ENCODE data around the gene ITGA8. TPM values are rescaled to one million over a fixed set of nuclear protein-coding genes. Genes with fewer than 3 reads are reported as not detected.

Gene ITGA8
- polyA plus RNA-seq, 12 donors = 7.0 to 12.9 (median 9.4) TPM; not detected in 1

GRCh38 chr10:15469111-15469510 is 250.6 kb downstream of the ITGA8 start:
- no peak for DNase-seq

- DNase-seq = no peak
Measured at GRCh38 chr10:15464381-15464780, 255.3 kb downstream of the ITGA8 start.

Other genes starting within 250 kb of the ITGA8 start
- gene MINDY3, start 140.6 kb upstream of the ITGA8 start, polyA plus RNA-seq (ENCODE audit: insufficient read length in 12 of 12) = 10 to 100 TPM in 11 of 12 donors, not detected in 1; 23.7 to 45.1 (median 33.9) TPM